A549 (cell line): ENCODE data around the gene PUM2. TPM values are rescaled to one million over a fixed set of nuclear protein-coding genes. Genes with fewer than 3 reads are reported as not detected.

Experiments
- ATAC-seq, 2 experiments: fragments of 200-7000 bp in 1 of 2; fragments of >200 bp in 1 of 2; cut with Nextera tagmentation in 1 of 2; cut with Tn5 transposase in 1 of 2; 3 replicates each; pipeline versions ENCODE4 v1.8.0 to v1.9.1; 2018 to 2020; ENCODE audit warnings: mild to moderate bottlenecking in 1 of 2, moderate library complexity in 1 of 2
- CTCF ChIA-PET: fragments of 300-600 bp; sonication (Branson Sonifier 250); formaldehyde crosslinking; extraction: SDS; loops from one replicate; lab custom pipeline; 2021; ENCODE audit warnings: antibody characterized with exemption, inconsistent platforms; lab: Yijun Ruan, JAX
- POLR2A ChIA-PET: fragments of 350-600 bp; formaldehyde crosslinking; extraction: SDS; loops from one replicate; lab custom pipeline; 2021; ENCODE audit warnings: antibody characterized with exemption, inconsistent platforms; lab: Yijun Ruan, JAX
- DNase-seq, 2 experiments: peaks; one replicate each; pipeline versions ENCODE4 v3.0.0 to v3.0.0-alpha.2; 2011 to 2016; ENCODE audit warnings: low read depth in 1 of 2, low spot score in 1 of 2
- FAIRE-seq: peaks from 2 replicates; lab custom pipeline; 2011; peaks lifted over from hg19 to GRCh38; lab: Jason Lieb, UNC
- H3K27ac ChIP-seq, 2 experiments: fragments of >200 bp; sonication (Bioruptor Twin); formaldehyde crosslinking; 3 replicates each; pipeline ENCODE4 v1.5.1; 2016 to 2017
- H3K4me1 ChIP-seq: fragments of >200 bp; sonication (Bioruptor Twin); formaldehyde crosslinking; 3 replicates; pipeline ENCODE4 v1.6.1; 2016
- H3K4me2 ChIP-seq: fragments of >200 bp; sonication (Bioruptor Twin); formaldehyde crosslinking; 3 replicates; pipeline ENCODE4 v1.6.1; 2016
- H3K4me3 ChIP-seq: fragments of >200 bp; sonication (Bioruptor Twin); formaldehyde crosslinking; 3 replicates; pipeline ENCODE4 v1.5.1; 2016
- H3K9me3 ChIP-seq: fragments of >200 bp; sonication (Bioruptor Twin); formaldehyde crosslinking; 3 replicates; pipeline ENCODE4 v1.6.1; 2016
- BHLHE40 ChIP-seq: IDR thresholded peaks from 2 replicates; pipeline ENCODE4 v1.6.1; 2012; ENCODE audit warnings: low read depth, low read length, inconsistent platforms
- FOSL2 ChIP-seq, 2 experiments: fragments of 450-650 bp in 1 of 2; fragments of >200 bp in 1 of 2; sonication (Bioruptor Twin) in 1 of 2; formaldehyde crosslinking; IDR thresholded peaks; 2 replicates each; pipeline versions ENCODE4 v1.5.0 to v1.6.1; 2016 to 2020; ENCODE audit warnings: mild to moderate bottlenecking in 1 of 2, moderate library complexity in 1 of 2
- FOXS1 ChIP-seq: fragments of 250-450 bp; sonication (Bioruptor Pico); IDR thresholded peaks from 2 replicates; pipeline ENCODE4 v1.5.0; 2020; ENCODE audit warnings: mild to moderate bottlenecking, moderate library complexity
- HOXB5 ChIP-seq: fragments of 250-450 bp; sonication (Bioruptor Pico); IDR thresholded peaks from 2 replicates; pipeline ENCODE4 v1.5.0; 2020; ENCODE audit warnings: mild to moderate bottlenecking, moderate library complexity
- JUN ChIP-seq, 2 experiments: fragments of >200 bp; sonication (Bioruptor Twin); formaldehyde crosslinking; IDR thresholded peaks; 2 replicates in 1 of 2; 3 replicates in 1 of 2; pipeline ENCODE4 v1.6.1; 2016 to 2017
- MAZ ChIP-seq: fragments of 150-350 bp; IDR thresholded peaks from 2 replicates; pipeline ENCODE4 v1.6.1; 2014; ENCODE audit warnings: antibody characterized with exemption, low read depth, low read length, borderline replicate concordance
- MYC ChIP-seq: IDR thresholded peaks from 2 replicates; pipeline ENCODE4 v1.6.1; 2012; ENCODE audit warnings: mild to moderate bottlenecking, inconsistent platforms, low read length, improper control_type of control experiment, borderline replicate concordance
- NPAS2 ChIP-seq: fragments of 250-450 bp; sonication (Bioruptor Pico); IDR thresholded peaks from 2 replicates; pipeline ENCODE4 v1.8.0; 2022; ENCODE audit warnings: mild to moderate bottlenecking, moderate library complexity, borderline replicate concordance
- PHF8 ChIP-seq: fragments of 200-600 bp; sonication (generic); IDR thresholded peaks from 2 replicates; pipeline ENCODE4 v1.6.1; 2016; ENCODE audit warnings: low read depth, mild to moderate bottlenecking, antibody characterized with exemption, moderate library complexity, borderline replicate concordance
- POLR2A ChIP-seq: IDR thresholded peaks from 2 replicates; pipeline ENCODE4 v1.6.1; 2012; ENCODE audit warnings: mild to moderate bottlenecking, low read length
- RAD21 ChIP-seq, 2 experiments: fragments of >200 bp in 1 of 2; sonication (Bioruptor Twin) in 1 of 2; formaldehyde crosslinking in 1 of 2; IDR thresholded peaks in 1 of 2; conservative IDR thresholded peaks in 1 of 2; 2 replicates in 1 of 2; 3 replicates in 1 of 2; pipeline ENCODE4 v1.6.1; 2012 to 2018; ENCODE audit warnings: inconsistent platforms in 1 of 2
- RFX5 ChIP-seq: fragments of 450-650 bp; IDR thresholded peaks from 2 replicates; pipeline ENCODE4 v1.7.1; 2014; ENCODE audit warnings: antibody characterized with exemption, mild to moderate bottlenecking, moderate library complexity
- RNF2 ChIP-seq: fragments of 200-600 bp; sonication (generic); IDR thresholded peaks from 2 replicates; pipeline ENCODE4 v1.6.1; 2016; ENCODE audit warnings: low read depth, mild to moderate bottlenecking, antibody characterized with exemption, moderate library complexity, borderline replicate concordance
- SMC3 ChIP-seq: fragments of >200 bp; sonication (Bioruptor Twin); formaldehyde crosslinking; IDR thresholded peaks from 3 replicates; pipeline ENCODE4 v1.6.1; 2018; ENCODE audit warnings: inconsistent platforms
- WGBS: methylation state at CpG from one replicate; pipeline ENCODE4 v1.1.6; 2017; ENCODE audit errors: missing lambda C conversion rate; 5-methylcytosine and 5-hydroxymethylcytosine counted together
- polyA minus RNA-seq: library from RNA; depleted of rRNA, polyadenylated mRNA; stranded (reverse); fragments of >200 nt; gene quantifications from 2 replicates; pipeline ENCODE4 v1.2.3, GENCODE V29; 2011; rRNA and poly(A)+ RNA removed
- polyA plus RNA-seq, 4 experiments: library from polyadenylated mRNA; depleted of rRNA in 3 of 4; stranded (reverse); fragments of >200 nt; fragmentation: RNase III in 1 of 4; extraction: RNeasy Plus Mini Kit Qiagen cat#74134 plus additional on column Dnase treatment in 1 of 4; gene quantifications; 2 replicates in 3 of 4; 3 replicates in 1 of 4; pipeline ENCODE4 v1.2.3, GENCODE V29; 2011 to 2017
- TF ChIP-seq, protein P1 (sequence below): fragments of >200 bp; sonication (Bioruptor Twin); formaldehyde crosslinking; IDR thresholded peaks from 3 replicates; pipeline ENCODE4 v1.5.1; 2016
- TF ChIP-seq, protein P2 (sequence below): IDR thresholded peaks from 2 replicates; pipeline ENCODE4 v1.6.1; 2012
- TF ChIP-seq, protein P3 (sequence below): fragments of >200 bp; sonication (Bioruptor Twin); formaldehyde crosslinking; IDR thresholded peaks from 2 replicates; pipeline ENCODE4 v1.6.1; 2016
- TF ChIP-seq, protein P4 (sequence below): IDR thresholded peaks from 2 replicates; pipeline ENCODE4 v1.6.1; 2012; ENCODE audit warnings: low read depth, borderline replicate concordance
- TF ChIP-seq, protein P5 (sequence below): fragments of >200 bp; sonication (Bioruptor Twin); formaldehyde crosslinking; IDR thresholded peaks from 3 replicates; pipeline ENCODE4 v1.6.1; 2016
- TF ChIP-seq, protein P6 (sequence below): fragments of 450-650 bp; IDR thresholded peaks from 2 replicates; pipeline ENCODE4 v1.6.1; 2014; ENCODE audit warnings: antibody characterized with exemption

The PUM2 gene, protein sequence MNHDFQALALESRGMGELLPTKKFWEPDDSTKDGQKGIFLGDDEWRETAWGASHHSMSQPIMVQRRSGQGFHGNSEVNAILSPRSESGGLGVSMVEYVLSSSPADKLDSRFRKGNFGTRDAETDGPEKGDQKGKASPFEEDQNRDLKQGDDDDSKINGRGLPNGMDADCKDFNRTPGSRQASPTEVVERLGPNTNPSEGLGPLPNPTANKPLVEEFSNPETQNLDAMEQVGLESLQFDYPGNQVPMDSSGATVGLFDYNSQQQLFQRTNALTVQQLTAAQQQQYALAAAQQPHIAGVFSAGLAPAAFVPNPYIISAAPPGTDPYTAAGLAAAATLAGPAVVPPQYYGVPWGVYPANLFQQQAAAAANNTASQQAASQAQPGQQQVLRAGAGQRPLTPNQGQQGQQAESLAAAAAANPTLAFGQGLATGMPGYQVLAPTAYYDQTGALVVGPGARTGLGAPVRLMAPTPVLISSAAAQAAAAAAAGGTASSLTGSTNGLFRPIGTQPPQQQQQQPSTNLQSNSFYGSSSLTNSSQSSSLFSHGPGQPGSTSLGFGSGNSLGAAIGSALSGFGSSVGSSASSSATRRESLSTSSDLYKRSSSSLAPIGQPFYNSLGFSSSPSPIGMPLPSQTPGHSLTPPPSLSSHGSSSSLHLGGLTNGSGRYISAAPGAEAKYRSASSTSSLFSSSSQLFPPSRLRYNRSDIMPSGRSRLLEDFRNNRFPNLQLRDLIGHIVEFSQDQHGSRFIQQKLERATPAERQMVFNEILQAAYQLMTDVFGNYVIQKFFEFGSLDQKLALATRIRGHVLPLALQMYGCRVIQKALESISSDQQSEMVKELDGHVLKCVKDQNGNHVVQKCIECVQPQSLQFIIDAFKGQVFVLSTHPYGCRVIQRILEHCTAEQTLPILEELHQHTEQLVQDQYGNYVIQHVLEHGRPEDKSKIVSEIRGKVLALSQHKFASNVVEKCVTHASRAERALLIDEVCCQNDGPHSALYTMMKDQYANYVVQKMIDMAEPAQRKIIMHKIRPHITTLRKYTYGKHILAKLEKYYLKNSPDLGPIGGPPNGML
- polyA plus RNA-seq (2011; rRNA removed), result 93.8 and 94.2 TPM in 2 replicates
- polyA plus RNA-seq (2012; cell fraction: cytosol; rRNA removed), result 21.5 and 30.3 TPM in 2 replicates
- polyA plus RNA-seq (2012; cell fraction: nucleus; rRNA removed), result 18.3 and 23.5 TPM in 2 replicates
- polyA plus RNA-seq (2017; fragmentation: RNase III; extraction: RNeasy Plus Mini Kit Qiagen cat#74134 plus additional on column Dnase treatment), result 44.6 to 45.2 TPM (median 44.8 TPM) in 3 replicates
- 196 and 245 TPM in 2 replicates for polyA minus RNA-seq

DNA sequence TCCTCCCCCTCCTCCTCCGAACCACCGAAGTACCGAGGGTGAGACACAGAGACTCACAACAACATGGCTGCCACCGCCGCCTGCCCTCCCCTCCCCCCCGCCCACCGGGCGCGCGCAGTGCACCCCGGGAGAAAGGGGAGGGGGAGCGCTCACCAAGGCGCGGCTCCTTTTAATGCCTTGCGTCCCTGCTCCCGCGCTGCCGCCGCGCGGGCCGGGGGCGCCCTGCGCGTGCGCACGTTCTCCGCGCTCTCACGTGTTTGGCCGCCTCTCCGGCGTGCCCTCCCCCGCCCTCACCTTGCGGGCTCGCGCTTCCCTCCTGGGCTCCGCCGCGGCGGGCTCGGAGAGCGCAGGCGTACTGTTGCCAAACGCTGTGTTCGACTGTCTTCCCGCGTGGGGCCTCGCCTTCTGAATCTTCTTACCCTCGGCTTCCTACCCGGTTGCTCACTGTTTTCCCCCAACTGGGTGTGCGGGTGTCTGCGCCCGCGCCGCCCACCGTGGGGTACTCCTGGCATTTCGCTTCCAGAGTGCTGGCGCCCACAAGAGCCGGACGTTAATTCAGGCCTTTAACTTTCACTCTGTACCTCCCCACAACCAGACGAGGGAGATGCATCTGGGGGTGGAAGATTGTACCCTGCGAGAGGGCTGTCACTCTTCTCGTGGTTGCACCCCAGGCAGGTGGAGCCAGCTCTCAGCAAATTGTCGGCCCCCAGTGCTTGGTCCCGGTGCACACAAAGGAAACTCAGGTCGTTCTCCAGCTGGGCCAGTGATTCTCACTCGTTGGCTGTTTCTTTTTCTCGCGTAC lies at the start of gene PUM2:
Gene PUM2 (minus strand): TSS at position 92 of the 802 bp plus-strand sequence. CDS start 23,484 bp downstream, outside the sequence.
- TF ChIP-seq FOXS1 (CRISPR knock-in tag), result no peak
- TF ChIP-seq HOXB5 (CRISPR knock-in tag), result peak; percentile 77; the same call in 1 of the 2 replicates
- peak; percentile 98 for TF ChIP-seq BHLHE40
- TF ChIP-seq RAD21 (conservative IDR thresholded peaks at IDR 0.05 in 1 of 2, IDR thresholded peaks at IDR 0.05 in 1 of 2), result no peak
- TF ChIP-seq JUN (IDR thresholded peaks at IDR 0.05), result peak; percentile 74 to 90; a peak in 4 of 5 replicates
- TF ChIP-seq, protein P1, sequence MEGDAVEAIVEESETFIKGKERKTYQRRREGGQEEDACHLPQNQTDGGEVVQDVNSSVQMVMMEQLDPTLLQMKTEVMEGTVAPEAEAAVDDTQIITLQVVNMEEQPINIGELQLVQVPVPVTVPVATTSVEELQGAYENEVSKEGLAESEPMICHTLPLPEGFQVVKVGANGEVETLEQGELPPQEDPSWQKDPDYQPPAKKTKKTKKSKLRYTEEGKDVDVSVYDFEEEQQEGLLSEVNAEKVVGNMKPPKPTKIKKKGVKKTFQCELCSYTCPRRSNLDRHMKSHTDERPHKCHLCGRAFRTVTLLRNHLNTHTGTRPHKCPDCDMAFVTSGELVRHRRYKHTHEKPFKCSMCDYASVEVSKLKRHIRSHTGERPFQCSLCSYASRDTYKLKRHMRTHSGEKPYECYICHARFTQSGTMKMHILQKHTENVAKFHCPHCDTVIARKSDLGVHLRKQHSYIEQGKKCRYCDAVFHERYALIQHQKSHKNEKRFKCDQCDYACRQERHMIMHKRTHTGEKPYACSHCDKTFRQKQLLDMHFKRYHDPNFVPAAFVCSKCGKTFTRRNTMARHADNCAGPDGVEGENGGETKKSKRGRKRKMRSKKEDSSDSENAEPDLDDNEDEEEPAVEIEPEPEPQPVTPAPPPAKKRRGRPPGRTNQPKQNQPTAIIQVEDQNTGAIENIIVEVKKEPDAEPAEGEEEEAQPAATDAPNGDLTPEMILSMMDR, result no peak
- peak; percentile 95 for TF ChIP-seq POLR2A
- TF ChIP-seq MAZ, result peak; percentile 54; the same call in 1 of the 2 replicates
- peak; percentile 96 for TF ChIP-seq MYC
- TF ChIP-seq PHF8, result peak; percentile 89; the same call in 1 of the 2 replicates
- TF ChIP-seq, protein P2, sequence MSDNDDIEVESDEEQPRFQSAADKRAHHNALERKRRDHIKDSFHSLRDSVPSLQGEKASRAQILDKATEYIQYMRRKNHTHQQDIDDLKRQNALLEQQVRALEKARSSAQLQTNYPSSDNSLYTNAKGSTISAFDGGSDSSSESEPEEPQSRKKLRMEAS, result peak; percentile 98
- TF ChIP-seq, protein P3, sequence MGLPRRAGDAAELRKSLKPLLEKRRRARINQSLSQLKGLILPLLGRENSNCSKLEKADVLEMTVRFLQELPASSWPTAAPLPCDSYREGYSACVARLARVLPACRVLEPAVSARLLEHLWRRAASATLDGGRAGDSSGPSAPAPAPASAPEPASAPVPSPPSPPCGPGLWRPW, result no peak
- TF ChIP-seq, protein P4, sequence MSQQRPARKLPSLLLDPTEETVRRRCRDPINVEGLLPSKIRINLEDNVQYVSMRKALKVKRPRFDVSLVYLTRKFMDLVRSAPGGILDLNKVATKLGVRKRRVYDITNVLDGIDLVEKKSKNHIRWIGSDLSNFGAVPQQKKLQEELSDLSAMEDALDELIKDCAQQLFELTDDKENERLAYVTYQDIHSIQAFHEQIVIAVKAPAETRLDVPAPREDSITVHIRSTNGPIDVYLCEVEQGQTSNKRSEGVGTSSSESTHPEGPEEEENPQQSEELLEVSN, result peak; percentile 98
- no peak for TF ChIP-seq FOSL2 (IDR thresholded peaks at IDR 0.05)
- TF ChIP-seq FOSL2 (CRISPR knock-in tag; IDR thresholded peaks at IDR 0.05), result no peak
- TF ChIP-seq, protein P5, sequence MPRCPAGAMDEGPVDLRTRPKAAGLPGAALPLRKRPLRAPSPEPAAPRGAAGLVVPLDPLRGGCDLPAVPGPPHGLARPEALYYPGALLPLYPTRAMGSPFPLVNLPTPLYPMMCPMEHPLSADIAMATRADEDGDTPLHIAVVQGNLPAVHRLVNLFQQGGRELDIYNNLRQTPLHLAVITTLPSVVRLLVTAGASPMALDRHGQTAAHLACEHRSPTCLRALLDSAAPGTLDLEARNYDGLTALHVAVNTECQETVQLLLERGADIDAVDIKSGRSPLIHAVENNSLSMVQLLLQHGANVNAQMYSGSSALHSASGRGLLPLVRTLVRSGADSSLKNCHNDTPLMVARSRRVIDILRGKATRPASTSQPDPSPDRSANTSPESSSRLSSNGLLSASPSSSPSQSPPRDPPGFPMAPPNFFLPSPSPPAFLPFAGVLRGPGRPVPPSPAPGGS, result peak; percentile 66; the same call in 1 of the 3 replicates
- TF ChIP-seq SMC3, result no peak
- TF ChIP-seq NPAS2 (CRISPR knock-in tag), result peak; percentile 94
- TF ChIP-seq RFX5, result 0 out of 2 replicates have a peak, but pooled peaks have one; percentile 49
- 0 out of 2 replicates have a peak, but pooled peaks have one; percentile 75 for TF ChIP-seq RNF2
- TF ChIP-seq, protein P6, sequence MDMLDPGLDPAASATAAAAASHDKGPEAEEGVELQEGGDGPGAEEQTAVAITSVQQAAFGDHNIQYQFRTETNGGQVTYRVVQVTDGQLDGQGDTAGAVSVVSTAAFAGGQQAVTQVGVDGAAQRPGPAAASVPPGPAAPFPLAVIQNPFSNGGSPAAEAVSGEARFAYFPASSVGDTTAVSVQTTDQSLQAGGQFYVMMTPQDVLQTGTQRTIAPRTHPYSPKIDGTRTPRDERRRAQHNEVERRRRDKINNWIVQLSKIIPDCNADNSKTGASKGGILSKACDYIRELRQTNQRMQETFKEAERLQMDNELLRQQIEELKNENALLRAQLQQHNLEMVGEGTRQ, result peak; percentile 57
- DNase-seq, result peak; percentile 85 to 98
- peak; percentile 83 to 92 for ATAC-seq
- H3K27ac ChIP-seq, result peak within 1 kb of the TSS; percentile 99
- FAIRE-seq, result no peak
- peak within 1 kb of the TSS; percentile 84 for H3K4me3 ChIP-seq
- peak within 1 kb of the TSS; percentile 96 for H3K4me2 ChIP-seq
- ChIA-PET POLR2A (interaction anchor here (0.6 to 1.0 kb wide), 2 partner anchors 96 to 473 kb away, joined by 3 to 7 read pairs; partner anchors contain the start of gene RHOB), CTCF (interaction anchor here (0.8 to 1.7 kb wide), 4 partner anchors 9 to 291 kb away, joined by 3 to 5 read pairs (median 4); no protein-coding TSS in a partner anchor)
- no peaks in the 10 kb centered on the region for H3K9me3 ChIP-seq
- 4% methylated on average over 42 of the region's 70 CpGs for WGBS
- H3K4me1 ChIP-seq, result peaks cover 41% of the 10 kb centered on the region
